ENCODE results near the gene BCL11B. TPM values are rescaled to one million over a fixed set of nuclear protein-coding genes. Genes with fewer than 3 reads are reported as not detected.

Gene BCL11B
- total and polyA plus RNA-seq, 10 of the 15 experiments (the other 5 are each of a cell fraction or from before 2014, with no cell fraction given) = 0.38 to 5.5 (median 1.3) TPM

DNA sequence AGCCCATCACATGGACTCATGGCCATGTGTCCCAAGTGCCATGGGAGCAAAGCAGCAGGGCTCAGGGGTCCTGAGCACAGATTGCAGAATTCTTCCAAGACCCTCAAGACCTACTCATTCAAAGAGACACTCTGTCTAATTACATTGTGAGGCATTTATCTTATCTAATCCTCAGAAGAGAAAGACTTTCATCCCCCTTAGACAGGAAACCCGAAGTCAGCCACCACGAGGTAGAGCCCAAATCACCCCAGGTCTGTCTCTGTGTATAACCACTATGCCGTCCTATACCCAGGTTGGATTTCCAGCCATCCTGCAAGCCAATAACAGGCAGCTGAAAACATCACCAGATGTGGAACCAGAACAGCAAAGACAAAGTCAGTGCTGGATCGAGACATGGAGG lies 8.9 kb upstream of the BCL11B start:
- Histone ChIP-seq H3K4me1 (ENCODE audit: control insufficient read depth, insufficient read depth, low read length) (peaks cover 15% of the 10 kb centered on the region), H3K9me3 (replicated peaks; ENCODE audit: control insufficient read depth, insufficient read depth, low read length) (no peaks in the 10 kb centered on the region), H3K9ac (ENCODE audit: control insufficient read depth, insufficient read depth, low read length) (no peak overlapping the region), H4K20me1 (ENCODE audit: control insufficient read depth, insufficient read depth) (no peaks in the 10 kb centered on the region), H3K79me2 (ENCODE audit: control insufficient read depth, insufficient read depth, low read length) (no peaks in the 10 kb centered on the region), H3K4me3 (no peak overlapping the region), H3K36me3 (ENCODE audit: control insufficient read depth in 2 of 2, insufficient read depth in 2 of 2, low read length in 1 of 2) (no peaks in the 10 kb centered on the region), H3K4me2 (ENCODE audit: control insufficient read depth, insufficient read depth) (no peak overlapping the region), H2AFZ (ENCODE audit: control insufficient read depth, low read depth, low read length) (no peak overlapping the region), H3K27ac (ENCODE audit: control insufficient read depth, insufficient read depth) (no peak overlapping the region), H3K27me3 (replicated peaks in 1 of 2; ENCODE audit: control insufficient read depth in 2 of 2, insufficient read depth in 2 of 2, low read length in 1 of 2) (peaks cover 0 to 7% of the 10 kb centered on the region in 2 experiments; a peak in 2 of 4 replicates)
- ChIA-PET RAD21 (ENCODE audit: unreplicated experiment) (no interaction called here), POLR2A (no interaction called here), SMC1A (ENCODE audit: uncharacterized antibody, unreplicated experiment) (no interaction called here), CTCF (no interaction called here)
- no TSS peak for BruUV-seq (replicated peaks)
- ATAC-seq = no peak
- DNase-seq (ENCODE audit: low read depth, low spot score) = no peak
- in situ Hi-C loops (cut with MboI) (no loop called here), intact Hi-C loops (cut with micrococcal nuclease; ENCODE audit: unreplicated experiment) (no loop called here)
- FAIRE-seq = no peak
- 14% methylated on average over 4 of the region's 4 CpGs for WGBS (ENCODE audit: insufficient coverage, insufficient replicate concordance, low lambda C conversion rate, missing lambda C conversion rate)
- no peak for TF ChIP-seq EZH2 (IDR thresholded peaks at IDR 0.05; ENCODE audit: borderline replicate concordance, control insufficient read depth, low read depth, low read length)
- no peak for TF ChIP-seq ATF7 (IDR thresholded peaks at IDR 0.05; ENCODE audit: low read depth)
- TF ChIP-seq, protein P1, sequence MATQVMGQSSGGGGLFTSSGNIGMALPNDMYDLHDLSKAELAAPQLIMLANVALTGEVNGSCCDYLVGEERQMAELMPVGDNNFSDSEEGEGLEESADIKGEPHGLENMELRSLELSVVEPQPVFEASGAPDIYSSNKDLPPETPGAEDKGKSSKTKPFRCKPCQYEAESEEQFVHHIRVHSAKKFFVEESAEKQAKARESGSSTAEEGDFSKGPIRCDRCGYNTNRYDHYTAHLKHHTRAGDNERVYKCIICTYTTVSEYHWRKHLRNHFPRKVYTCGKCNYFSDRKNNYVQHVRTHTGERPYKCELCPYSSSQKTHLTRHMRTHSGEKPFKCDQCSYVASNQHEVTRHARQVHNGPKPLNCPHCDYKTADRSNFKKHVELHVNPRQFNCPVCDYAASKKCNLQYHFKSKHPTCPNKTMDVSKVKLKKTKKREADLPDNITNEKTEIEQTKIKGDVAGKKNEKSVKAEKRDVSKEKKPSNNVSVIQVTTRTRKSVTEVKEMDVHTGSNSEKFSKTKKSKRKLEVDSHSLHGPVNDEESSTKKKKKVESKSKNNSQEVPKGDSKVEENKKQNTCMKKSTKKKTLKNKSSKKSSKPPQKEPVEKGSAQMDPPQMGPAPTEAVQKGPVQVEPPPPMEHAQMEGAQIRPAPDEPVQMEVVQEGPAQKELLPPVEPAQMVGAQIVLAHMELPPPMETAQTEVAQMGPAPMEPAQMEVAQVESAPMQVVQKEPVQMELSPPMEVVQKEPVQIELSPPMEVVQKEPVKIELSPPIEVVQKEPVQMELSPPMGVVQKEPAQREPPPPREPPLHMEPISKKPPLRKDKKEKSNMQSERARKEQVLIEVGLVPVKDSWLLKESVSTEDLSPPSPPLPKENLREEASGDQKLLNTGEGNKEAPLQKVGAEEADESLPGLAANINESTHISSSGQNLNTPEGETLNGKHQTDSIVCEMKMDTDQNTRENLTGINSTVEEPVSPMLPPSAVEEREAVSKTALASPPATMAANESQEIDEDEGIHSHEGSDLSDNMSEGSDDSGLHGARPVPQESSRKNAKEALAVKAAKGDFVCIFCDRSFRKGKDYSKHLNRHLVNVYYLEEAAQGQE (IDR thresholded peaks at IDR 0.05; ENCODE audit: low read depth, low read length) = no peak
- TF ChIP-seq CHD4 (IDR thresholded peaks at IDR 0.05) = no peak
- TF ChIP-seq, protein P2, sequence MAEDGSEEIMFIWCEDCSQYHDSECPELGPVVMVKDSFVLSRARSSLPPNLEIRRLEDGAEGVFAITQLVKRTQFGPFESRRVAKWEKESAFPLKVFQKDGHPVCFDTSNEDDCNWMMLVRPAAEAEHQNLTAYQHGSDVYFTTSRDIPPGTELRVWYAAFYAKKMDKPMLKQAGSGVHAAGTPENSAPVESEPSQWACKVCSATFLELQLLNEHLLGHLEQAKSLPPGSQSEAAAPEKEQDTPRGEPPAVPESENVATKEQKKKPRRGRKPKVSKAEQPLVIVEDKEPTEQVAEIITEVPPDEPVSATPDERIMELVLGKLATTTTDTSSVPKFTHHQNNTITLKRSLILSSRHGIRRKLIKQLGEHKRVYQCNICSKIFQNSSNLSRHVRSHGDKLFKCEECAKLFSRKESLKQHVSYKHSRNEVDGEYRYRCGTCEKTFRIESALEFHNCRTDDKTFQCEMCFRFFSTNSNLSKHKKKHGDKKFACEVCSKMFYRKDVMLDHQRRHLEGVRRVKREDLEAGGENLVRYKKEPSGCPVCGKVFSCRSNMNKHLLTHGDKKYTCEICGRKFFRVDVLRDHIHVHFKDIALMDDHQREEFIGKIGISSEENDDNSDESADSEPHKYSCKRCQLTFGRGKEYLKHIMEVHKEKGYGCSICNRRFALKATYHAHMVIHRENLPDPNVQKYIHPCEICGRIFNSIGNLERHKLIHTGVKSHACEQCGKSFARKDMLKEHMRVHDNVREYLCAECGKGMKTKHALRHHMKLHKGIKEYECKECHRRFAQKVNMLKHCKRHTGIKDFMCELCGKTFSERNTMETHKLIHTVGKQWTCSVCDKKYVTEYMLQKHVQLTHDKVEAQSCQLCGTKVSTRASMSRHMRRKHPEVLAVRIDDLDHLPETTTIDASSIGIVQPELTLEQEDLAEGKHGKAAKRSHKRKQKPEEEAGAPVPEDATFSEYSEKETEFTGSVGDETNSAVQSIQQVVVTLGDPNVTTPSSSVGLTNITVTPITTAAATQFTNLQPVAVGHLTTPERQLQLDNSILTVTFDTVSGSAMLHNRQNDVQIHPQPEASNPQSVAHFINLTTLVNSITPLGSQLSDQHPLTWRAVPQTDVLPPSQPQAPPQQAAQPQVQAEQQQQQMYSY (CRISPR knock-in tag; IDR thresholded peaks at IDR 0.05) = no peak
- no peak for TF ChIP-seq CHD1 (IDR thresholded peaks at IDR 0.05; ENCODE audit: low read depth, low read length)
- no peak for TF ChIP-seq SIX5 (IDR thresholded peaks at IDR 0.05; ENCODE audit: low read depth, low read length, severe bottlenecking)
- TF ChIP-seq, protein P3, sequence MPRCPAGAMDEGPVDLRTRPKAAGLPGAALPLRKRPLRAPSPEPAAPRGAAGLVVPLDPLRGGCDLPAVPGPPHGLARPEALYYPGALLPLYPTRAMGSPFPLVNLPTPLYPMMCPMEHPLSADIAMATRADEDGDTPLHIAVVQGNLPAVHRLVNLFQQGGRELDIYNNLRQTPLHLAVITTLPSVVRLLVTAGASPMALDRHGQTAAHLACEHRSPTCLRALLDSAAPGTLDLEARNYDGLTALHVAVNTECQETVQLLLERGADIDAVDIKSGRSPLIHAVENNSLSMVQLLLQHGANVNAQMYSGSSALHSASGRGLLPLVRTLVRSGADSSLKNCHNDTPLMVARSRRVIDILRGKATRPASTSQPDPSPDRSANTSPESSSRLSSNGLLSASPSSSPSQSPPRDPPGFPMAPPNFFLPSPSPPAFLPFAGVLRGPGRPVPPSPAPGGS (IDR thresholded peaks at IDR 0.05; ENCODE audit: borderline replicate concordance, insufficient read depth, low read depth, low read length, poor library complexity, severe bottlenecking) = no peak
- no peak for TF ChIP-seq ASH2L (IDR thresholded peaks at IDR 0.05; ENCODE audit: borderline replicate concordance, low read depth)
- TF ChIP-seq TCF3 (IDR thresholded peaks at IDR 0.05; ENCODE audit: borderline replicate concordance, insufficient read depth, low read depth, low read length) = no peak
- no peak for TF ChIP-seq SPI1 (IDR thresholded peaks at IDR 0.05; ENCODE audit: borderline replicate concordance, insufficient read depth, low read depth, low read length)
- TF ChIP-seq FOS (IDR thresholded peaks at IDR 0.05; ENCODE audit: borderline replicate concordance, extremely low read depth, insufficient read length) = no peak
- no peak for TF ChIP-seq MEF2B (IDR thresholded peaks at IDR 0.05; ENCODE audit: partially characterized antibody, poor library complexity, severe bottlenecking)
